Suppressor macrophage treated with lipopolysaccharide for 4 hours (primary cell): ENCODE results near the gene GALC.

Source experiments
- DNase-seq: peaks from one replicate; pipeline ENCODE4 v3.0.0-alpha.2; 2020

GALC gene

GRCh38 chr14:88005978-88006851 is 13.2 kb upstream of the GALC start:
- peak; percentile 93 for DNase-seq

DNA sequence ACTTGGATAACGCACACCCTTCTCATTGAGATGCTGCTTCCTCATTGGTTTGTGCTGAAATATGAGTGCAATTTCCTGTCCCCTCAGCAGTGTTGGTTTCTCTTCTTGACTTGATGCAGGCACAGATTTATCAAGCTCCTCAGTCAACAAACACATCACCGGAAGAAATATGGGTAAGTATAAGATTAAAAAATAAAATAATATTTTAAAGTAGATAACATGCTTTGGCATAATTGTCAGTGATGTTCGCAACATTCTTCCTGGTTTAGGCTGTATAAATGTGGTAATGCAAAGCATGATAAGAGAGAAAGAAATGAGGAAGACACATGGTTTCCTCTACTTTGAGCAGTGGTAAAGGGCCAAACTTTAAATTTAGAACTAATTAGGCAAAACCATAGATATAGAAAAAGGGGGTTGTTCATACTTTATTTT is 12.1 kb upstream of the GALC start, which contains the start of gene GPR65:
GPR65 (plus strand) TSS at position 86 of the 432 bp plus-strand sequence. CDS start 5,713 bp downstream, outside the sequence.
- peak; percentile 76 for DNase-seq

GRCh38 chr14:88004506-88005036 is 11.6 kb upstream of the GALC start:
- no peak for DNase-seq

- peak; percentile 38 for DNase-seq
Measured at GRCh38 chr14:88003425-88003824, 10.4 kb upstream of the GALC start.

DNA sequence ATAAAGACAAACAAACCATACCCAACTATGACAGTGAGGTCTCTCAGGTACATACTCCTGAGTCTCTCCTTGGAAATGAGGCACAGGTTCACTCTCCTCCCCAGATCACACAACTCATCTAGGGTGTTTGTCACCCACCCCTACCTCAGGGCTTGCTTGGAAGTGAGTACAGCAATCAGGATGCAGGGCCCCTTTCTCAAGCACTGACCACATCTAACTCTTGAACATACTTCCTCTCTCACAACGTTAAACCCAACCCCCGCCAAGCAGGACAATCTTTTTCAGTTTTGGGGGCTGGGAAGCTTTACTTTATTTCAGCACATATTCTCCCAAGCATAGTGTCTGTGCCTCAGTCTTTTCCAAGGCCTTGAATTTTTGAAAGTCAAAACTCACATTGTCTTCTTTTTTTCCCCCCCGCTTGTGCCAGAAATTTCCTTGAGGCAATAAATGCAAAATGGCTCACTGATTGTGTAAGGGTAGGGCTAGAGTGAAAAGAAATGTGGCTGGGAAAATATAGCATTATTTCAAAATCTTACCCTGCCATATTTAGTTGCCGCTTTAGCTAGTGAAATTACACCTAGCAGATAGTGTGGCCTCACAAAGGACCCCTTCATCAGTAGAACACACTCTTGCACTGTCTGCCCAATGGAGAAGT is 9.6 kb upstream of the GALC start:
- peak; percentile 69 for DNase-seq

DNA sequence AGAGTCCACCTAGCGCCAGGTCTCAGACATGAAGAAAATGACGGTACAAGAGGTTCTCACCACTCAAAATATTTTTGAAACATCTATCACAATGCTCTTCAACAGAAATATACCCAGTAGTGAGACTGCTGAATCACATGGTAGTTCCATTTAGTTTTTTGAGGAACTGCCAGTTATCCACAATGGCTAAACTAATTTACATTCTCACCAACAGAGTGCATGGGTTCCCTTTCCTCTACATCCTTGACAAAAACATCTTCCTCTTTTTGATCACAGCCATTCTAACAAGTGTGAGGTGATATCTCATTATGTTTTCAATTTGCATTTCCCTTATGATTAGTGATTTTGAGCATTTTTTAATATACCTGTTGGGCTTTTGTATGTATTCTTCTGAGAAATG is 6.3 kb upstream of the GALC start:
- peak; percentile 69 for DNase-seq

DNA sequence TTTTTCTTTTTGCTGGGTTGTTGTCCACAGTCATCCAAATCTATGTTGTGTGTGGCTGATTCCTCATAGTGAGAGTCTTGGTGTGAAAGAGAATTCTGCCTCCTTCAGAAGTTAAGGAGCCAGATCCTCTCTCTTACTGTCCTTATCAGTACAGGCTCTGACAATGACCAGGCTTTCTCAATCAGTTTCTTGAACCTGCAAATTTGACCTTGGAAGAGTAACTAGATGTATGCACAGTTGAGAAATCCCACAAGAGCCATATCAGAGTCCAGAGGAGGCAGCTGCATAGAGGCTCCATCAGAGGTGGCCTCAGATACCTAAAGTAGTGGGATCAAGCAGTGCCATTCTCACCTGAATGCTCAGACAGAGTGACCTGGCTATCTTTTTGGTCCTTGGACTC is 5.5 kb upstream of the GALC start:
- DNase-seq = no peak

DNA sequence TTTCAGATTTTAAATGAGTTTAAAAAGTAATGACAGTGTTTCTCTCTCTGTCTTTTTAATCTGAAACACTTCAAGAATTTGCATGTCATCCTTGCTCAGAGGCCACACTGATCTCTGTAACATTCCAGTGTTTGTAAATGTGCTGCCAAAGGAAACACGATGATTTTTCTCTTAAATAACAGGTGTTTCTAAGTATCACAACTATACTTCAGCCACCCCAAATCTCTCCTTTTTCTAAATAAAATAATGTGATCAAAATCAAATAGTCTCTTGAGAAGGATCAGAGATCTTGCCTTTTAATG is 3.3 kb upstream of the GALC start:
- no peak for DNase-seq

GRCh38 chr14:87995500-87996290 is 2.7 kb upstream of the GALC start:
- DNase-seq = no peak

DNA sequence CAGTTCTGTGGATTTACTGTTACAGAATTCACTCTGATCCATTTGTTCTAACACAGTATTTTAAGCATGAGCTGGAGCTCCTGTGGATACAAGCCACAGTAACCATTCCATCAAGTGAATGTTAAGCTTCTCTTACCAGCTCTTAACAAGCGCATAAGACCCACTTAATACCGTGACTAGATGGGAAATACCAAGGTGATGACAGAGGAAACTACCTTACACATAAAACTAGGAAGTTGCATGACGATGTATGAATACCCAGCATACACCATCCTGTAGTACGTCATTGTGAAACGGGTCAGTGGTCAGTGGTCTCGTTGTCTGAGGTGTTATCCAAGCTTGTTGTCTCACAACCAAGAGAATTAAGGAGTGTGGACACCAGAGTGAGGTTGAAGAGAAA is 2.0 kb upstream of the GALC start:
- DNase-seq = peak; percentile 53

DNA sequence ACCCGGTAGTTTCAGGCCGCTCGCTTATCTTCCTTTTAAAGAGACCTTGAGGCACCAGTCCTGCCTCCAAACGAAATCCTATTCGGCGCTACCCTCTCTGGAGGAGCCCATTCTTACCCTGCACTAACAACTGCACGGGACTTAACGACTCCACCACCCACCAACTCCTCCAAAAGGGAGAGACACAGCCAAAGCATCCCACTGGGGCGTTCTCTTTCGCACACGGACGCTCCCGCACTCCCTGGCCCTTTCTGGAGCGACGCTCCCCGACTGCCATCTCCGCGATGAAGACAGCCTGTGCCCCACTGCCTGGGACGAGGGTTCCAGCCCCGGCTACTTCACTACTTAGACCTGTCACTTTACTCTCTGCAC is 650 bp downstream of the GALC start:
- DNase-seq = peak; percentile 25

DNA sequence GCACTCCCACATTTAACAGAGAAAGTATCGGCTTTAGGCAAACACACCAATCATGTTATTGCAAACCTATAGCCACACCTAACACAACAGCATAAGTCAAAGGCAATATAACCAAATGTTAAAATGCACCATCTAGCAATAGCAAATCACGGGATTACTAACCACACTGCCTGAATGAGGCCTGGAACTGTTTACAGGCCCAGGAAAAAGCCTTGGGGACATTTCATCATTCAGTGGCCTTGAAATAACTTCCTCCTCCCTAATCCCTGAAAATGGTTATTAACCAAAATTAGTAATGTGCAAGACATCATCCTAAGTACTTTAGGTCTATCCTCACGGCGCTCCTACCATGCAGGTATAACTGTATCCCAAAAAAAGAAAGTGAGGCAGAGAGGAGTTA is 2.3 kb downstream of the GALC start:
- peak; percentile 34 for DNase-seq

DNA sequence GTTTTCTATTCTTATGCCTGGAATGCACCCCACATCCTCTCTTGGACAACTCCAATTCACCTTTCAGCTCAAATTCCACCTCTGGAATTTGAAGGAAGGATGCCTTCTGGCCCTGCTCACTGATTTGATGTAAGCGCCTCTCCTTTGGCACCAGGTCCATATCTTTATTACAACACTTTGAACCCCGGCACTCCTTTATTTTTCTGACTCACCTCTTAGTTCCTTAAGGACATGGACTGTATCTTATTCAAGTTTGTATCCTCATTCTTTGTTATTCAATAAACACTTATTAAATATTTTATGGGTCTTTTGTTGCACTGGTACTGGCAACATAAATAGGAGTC is 3.1 kb downstream of the GALC start:
- no peak for DNase-seq

DNA sequence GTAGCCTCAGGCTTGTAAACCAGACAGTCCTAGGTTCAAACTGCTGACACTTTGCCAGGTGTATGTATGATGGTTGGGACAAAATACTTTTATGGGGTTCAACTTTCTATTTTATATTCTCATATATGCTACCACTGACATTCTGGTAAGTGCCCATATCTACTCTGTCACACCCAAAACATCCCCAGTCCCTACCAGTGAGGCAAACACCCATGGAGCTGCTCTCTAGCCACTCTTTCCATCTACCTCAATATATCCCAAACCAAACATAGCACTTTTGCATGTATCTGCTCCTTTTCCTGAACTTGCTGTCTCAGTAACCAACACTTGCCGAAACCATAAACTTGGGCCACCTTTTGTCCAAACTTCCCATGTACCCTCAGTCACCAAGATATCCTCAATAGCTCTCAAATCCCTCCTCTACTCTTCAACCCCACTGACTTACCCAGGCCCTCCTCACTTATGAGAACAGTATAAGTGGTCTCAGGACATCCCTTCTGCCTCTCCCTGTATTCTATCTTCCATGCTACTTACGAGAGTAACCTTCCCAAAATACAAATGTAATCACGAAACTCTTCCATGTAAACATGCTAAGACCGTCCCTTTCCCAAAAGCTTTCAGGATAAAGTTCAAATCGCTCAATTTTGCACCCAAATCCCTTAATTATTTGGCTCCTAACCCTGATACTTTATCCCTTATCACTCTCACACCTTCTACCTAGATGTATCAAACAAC is 3.6 kb downstream of the GALC start:
- no peak for DNase-seq

- no peak for DNase-seq
Measured at GRCh38 chr14:87979689-87980088, 13.3 kb downstream of the GALC start.

DNA sequence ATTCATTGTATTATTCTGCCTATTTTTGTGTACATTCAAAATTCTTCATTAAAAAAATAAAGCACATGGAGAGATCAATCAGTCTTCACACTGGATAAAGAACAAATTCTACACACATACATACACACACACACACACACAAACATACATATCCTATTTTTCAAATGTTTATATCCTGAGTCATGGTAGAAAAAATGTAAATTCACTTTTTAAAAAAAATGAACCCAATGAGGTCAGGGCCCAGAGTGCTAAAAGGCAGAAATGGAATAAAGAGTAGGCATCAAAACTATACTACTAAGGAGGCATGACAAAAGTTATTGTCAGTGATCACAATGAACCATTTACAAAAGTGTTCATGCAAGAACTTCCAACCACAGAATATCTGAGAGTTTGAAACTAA is 17.3 kb downstream of the GALC start:
- DNase-seq = no peak

DNA sequence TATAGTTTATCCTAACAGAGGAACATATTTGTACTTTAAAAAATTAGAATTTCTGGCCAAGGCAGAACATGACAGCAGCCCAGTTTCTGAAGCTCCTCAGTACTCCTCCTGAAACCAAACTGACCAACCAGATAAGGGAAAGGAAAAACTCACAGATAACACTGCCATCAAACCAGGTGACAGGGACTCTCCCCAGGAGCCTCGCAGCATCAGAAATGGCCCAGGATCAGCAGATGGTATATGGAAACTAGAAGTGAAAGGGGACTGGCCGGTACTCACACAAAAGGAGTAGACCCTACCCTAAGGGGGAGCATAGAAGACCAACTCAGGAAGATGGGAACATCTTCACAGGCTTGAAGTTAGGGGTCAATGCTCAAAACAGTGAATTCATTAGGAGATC is 22.0 kb downstream of the GALC start:
- DNase-seq = no peak

DNA sequence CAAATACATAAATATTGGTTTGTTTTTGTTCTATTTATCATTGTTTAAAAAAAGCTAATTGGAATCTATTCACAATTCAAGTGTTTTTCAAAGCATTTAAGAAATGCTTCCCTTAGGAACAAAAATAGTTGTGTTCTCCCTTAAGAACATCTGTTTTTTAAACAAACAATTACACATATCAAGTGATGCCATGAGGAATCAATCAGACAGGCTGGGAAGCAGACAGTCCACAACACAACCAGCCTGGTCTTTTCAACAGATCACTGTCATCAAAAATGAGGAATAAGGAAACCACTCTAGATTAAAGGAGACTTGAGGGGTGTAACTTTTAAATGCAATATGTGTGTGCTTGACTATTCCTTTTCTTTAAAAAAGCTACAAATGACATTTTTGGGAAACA is 25.5 kb downstream of the GALC start:
- DNase-seq = no peak

GRCh38 chr14:87966816-87967215 is 26.2 kb downstream of the GALC start:
- DNase-seq = no peak

DNA sequence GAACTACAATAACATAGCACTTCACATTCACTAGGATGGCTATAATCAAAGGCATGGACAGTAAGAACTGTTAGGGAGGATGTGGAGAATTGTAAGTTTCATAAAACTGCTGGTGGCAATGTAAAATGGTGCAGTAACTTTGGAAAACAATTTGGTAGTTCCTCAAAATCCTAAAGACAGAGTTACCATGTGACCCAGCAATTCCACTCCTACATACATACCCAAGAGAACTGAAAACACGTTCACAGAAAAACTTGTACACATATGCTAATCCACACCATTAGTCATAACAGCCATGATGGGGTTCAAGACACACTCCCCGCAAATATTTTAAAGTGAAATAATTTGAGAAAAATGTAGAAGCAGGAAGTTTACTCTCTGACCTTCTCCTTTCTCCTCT is 31.7 kb downstream of the GALC start:
- peak; percentile 19 for DNase-seq

DNA sequence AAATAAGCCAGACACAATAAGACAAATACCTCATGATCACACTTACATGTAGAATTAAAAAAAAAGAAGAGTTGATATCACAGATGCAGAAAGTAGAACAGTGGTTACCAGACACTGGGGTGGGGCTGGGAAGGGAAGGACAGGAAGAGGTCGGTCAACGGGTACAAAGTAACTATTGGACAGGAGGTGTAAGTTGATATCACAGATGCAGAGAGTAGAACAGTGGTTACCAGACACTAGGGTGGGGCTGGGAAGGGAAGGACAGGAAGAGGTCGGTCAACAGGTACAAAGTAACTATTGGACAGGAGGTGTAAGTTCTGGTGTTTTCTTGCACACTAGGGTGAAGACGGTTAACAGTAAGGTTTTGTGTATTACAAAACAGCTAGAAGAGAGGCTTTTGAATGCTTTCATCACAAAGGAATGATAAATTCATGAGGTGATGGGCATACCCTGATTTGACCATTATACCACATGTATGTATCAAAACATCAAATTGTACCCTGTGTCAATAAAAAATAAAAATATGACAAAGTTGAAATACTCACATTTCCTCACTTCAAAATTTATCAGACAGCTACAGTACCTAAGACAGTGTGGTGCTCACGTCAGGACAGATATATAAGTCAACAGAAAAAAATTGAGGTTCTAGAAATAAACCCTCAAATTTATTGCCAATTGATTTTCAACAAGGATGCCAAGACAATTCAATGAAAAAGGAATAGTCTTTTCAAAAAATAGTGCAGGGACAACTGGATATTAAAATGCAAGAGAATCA is 32.8 kb downstream of the GALC start:
- DNase-seq = no peak

- DNase-seq = peak; percentile 20
Measured at GRCh38 chr14:87955501-87955900, 37.5 kb downstream of the GALC start.
